ENCODE data around the gene NRBF2.

Gene NRBF2

DNA sequence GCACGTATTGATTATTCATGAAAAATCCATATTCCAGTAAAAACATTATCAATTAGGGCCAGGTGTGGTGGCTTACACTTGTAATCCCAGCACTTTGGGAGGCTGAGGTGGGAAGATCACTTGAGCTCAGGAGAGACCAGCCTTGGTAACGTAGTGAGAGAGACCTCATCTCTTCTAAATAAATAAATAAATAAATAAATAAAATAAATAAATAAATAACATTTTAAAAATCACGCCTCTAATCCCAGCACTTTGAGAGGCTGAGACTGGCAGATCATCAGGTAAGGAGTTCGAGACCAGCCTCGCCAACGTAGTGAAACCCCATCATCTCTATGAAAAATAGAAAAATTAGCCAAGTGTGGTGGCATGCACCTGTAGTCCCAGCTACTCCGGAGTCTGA lies 32.1 kb downstream of the NRBF2 start:
- DNase-seq, result no peak

- DNase-seq, result no peak
Measured at GRCh38 chr10:63166742-63167258, 33.7 kb downstream of the NRBF2 start.

- DNase-seq, result no peak
Measured at GRCh38 chr10:63168821-63169462, 35.8 kb downstream of the NRBF2 start.

DNA sequence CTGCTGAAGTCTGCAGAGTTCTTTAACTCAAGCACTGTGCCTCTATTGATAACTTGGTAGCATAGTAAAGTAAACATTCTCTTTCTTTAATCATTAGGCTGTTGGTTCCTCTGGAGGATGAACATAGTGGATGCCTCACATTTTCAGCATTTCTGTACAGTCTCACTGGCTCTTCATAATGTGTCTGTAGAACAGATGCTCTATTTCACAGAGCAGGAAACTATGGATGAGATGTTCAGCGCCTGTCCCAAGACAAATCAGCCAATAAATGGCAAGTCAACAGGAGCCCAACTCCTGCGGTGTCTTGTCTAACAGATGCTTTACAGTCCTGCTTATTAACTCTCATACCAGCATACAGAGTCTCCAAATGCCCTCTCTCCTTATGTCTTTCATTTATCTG lies 36.5 kb downstream of the NRBF2 start:
- DNase-seq, result no peak

DNA sequence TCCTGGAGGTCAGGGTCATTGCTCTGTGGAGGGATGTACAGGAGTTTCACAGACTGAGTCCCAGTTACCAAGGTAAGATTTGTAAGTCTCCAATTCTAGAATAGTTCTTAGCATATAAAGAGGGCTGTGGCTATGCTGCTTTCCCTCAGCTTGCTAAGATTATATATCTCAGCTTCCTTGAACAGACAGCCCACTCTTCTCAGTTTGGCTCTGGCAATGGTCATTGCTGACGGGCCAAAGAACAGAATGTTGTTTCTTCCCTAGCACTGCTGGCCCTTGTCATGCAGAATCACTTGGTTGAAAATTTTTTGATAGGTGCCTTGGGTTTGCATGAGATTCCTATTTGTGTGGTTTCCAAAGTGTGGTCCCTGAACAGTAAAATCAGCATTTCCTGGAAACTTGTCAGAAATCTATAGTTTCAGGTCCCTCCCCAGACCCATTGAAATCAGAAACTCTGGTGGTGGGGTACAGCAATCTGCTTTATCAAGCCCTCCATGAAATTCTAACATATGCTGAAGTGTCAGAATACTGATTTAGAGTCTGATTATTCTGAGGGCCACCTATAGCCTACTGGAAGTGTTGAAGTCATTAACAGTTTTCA lies 38.2 kb downstream of the NRBF2 start:
- no peak for DNase-seq

- no peak for DNase-seq
Measured at GRCh38 chr10:63171926-63172325, 38.8 kb downstream of the NRBF2 start.

- DNase-seq, result no peak
Measured at GRCh38 chr10:63173468-63174232, 40.5 kb downstream of the NRBF2 start.

GRCh38 chr10:63175534-63175933 lies 42.4 kb downstream of the NRBF2 start:
- DNase-seq, result no peak

DNA sequence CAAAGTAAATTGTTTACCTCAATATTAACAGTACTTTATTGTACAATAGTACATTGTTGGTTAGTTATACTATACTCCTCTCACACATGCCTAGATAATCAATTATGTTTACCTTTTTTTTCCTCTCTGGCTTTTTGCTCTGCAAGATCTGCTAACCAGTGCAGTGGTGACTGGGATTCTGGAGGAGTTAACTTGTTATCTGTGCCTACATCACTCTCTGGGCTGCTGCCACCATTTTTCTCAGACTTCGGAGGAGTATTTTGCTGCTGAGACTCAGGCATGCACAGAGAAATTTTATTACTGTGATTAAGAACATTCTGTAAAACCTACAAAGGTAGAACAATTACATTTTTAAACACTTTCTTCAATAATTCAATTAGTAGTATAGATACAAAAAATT lies 59.7 kb downstream of the NRBF2 start:
- DNase-seq, result no peak

- no peak for DNase-seq
Measured at GRCh38 chr10:63197344-63198092, 64.4 kb downstream of the NRBF2 start.

GRCh38 chr10:63199716-63200115 lies 66.6 kb downstream of the NRBF2 start:
- DNase-seq, result no peak

DNA sequence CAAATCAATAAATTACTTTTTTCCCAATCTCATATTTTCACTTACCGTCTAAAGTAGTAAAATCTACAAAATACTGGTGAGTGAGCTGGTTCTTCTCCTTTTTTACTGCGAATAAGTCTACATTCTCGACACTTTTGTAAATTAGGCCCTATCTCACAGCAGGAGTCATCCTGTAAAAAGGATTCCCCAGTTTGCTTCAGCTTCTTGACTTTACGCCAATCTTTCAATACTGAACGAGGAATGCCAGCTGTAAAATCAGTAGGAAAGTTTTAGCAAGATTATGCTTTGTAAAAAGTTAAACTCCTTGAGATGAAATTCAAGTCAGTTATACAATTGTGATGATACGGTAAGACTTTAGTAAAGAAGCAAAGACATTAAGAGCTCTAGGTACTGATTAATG lies 67.3 kb downstream of the NRBF2 start:
- DNase-seq, result no peak

GRCh38 chr10:63201118-63201517 lies 68.0 kb downstream of the NRBF2 start:
- DNase-seq, result no peak
